Testis (tissue), 3 donors: Measurements from ENCODE around the gene TAAR1. TPM values are rescaled to one million over a fixed set of nuclear protein-coding genes. Genes with fewer than 3 reads are reported as not detected.

ENCODE experiments used
- DNase-seq: peaks from one replicate; pipeline ENCODE4 v3.0.0-alpha.2; 2019
- H3K27ac ChIP-seq, 2 donors: fragments of 200-600 bp; sonication (generic); one replicate each; pipeline ENCODE4 v1.5.1; 2019
- H3K27me3 ChIP-seq: fragments of 200-600 bp; sonication (generic); one replicate; pipeline ENCODE4 v1.5.1; 2019
- H3K36me3 ChIP-seq: fragments of 200-600 bp; sonication (generic); one replicate; pipeline ENCODE4 v1.5.1; 2017; ENCODE audit warnings: low read depth; ENCODE audit errors: missing control alignments
- H3K4me1 ChIP-seq: fragments of 200-600 bp; sonication (generic); one replicate; pipeline ENCODE4 v1.5.1; 2019
- H3K4me3 ChIP-seq, 2 donors: fragments of 200-600 bp; sonication (generic); one replicate each; pipeline ENCODE4 v1.5.1; 2017 to 2019
- H3K9me3 ChIP-seq: fragments of 200-600 bp; sonication (generic); one replicate; pipeline ENCODE4 v1.5.1; 2017
- POLR2A ChIP-seq: fragments of 450-650 bp; IDR thresholded peaks from one replicate; pipeline ENCODE4 v1.6.1; 2017; ENCODE audit warnings: antibody characterized with exemption, mild to moderate bottlenecking, moderate library complexity
- WGBS, 2 donors: methylation state at CpG; one replicate each; pipeline ENCODE4 v1.1.5; 2018; 5-methylcytosine and 5-hydroxymethylcytosine counted together
- intact Hi-C: fragments of 100-400 bp; cut with DNase I; formaldehyde crosslinking; loops from one replicate; pipeline ENCODE4 v1.15.1; 2023; ENCODE audit warnings: low total_unique reads
- polyA plus RNA-seq: library from polyadenylated mRNA; stranded (reverse); fragments of 350-450 nt; fragmentation: Illumina TruSeq; extraction: RNeasy Lipid Tissue Mini Kit (QIAGEN cat#74804); gene quantifications from one replicate; pipeline ENCODE4 v1.2.3, GENCODE V29; 2014; ENCODE audit warnings: low read depth, low replicate concordance; ENCODE audit not compliant: insufficient read depth
- total RNA-seq, 2 donors: library from RNA; depleted of rRNA; stranded (reverse); fragments of >200 nt; gene quantifications; one replicate each; pipeline ENCODE4 v1.2.3, GENCODE V29; 2016
- TF ChIP-seq, protein P1 (sequence below), 3 experiments: fragments of 450-650 bp in 2 of 3; fragments of 200-600 bp in 1 of 3; sonication (generic) in 1 of 3; IDR thresholded peaks; one replicate each; pipeline ENCODE4 v1.5.1; 2016 to 2019; ENCODE audit warnings: antibody characterized with exemption in 3 of 3, mild to moderate bottlenecking in 2 of 3, moderate library complexity in 1 of 3

Gene TAAR1
- total and polyA plus RNA-seq, 3 donors from 2014 or later = not detected

DNA sequence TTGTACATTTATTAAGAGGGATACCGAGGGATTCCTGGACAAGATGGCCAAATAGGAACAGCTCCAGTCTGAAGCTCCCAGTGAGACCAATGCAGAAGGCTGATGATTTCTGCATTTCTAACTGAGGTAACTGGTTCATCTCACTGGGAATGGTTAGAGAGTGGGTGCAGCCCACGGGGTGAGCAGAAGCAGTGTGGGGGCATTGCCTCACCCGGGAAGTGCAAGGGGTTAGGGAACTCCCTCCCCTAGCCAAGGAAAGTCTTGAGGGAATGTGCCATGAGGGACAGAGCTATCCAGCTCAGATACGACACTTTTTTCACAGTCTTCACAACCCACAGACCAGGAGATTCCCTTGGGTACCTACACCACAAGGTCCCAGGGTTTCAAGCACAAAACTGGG, 24.2 kb downstream of the TAAR1 start:
- no peak overlapping the region for H3K27ac ChIP-seq
- DNase-seq = no peak
- intact Hi-C loops = no loop called here
- no peak overlapping the region for H3K4me3 ChIP-seq
- no peaks in the 10 kb centered on the region for H3K4me1 ChIP-seq
- H3K9me3 ChIP-seq = no peaks in the 10 kb centered on the region
- no peaks in the 10 kb centered on the region for H3K36me3 ChIP-seq
- no peaks in the 10 kb centered on the region for H3K27me3 ChIP-seq
- TF ChIP-seq, protein P1, sequence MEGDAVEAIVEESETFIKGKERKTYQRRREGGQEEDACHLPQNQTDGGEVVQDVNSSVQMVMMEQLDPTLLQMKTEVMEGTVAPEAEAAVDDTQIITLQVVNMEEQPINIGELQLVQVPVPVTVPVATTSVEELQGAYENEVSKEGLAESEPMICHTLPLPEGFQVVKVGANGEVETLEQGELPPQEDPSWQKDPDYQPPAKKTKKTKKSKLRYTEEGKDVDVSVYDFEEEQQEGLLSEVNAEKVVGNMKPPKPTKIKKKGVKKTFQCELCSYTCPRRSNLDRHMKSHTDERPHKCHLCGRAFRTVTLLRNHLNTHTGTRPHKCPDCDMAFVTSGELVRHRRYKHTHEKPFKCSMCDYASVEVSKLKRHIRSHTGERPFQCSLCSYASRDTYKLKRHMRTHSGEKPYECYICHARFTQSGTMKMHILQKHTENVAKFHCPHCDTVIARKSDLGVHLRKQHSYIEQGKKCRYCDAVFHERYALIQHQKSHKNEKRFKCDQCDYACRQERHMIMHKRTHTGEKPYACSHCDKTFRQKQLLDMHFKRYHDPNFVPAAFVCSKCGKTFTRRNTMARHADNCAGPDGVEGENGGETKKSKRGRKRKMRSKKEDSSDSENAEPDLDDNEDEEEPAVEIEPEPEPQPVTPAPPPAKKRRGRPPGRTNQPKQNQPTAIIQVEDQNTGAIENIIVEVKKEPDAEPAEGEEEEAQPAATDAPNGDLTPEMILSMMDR (IDR thresholded peaks at IDR 0.05) = no peak
- TF ChIP-seq POLR2A = no peak
- 82% methylated on average over 4 of the region's 4 CpGs for WGBS, 2 donors

DNA sequence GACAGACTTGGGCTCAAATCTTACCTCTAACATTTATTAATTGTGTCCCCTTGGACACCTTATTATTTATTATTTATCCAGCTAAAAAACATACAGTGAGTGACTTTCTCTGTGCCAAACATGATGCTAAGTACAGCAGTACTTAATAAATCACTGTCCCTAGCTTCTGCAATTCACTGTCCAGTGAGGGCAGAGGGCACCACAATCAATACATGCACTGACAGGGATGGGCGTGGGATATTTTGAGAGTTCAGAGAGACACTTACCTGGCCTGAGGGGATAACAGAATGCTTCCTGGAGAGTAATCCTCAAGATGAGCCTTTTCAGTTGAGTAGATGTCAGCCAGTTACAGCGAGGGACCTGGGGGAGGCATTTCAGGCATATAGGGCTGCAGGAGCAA, 25.6 kb downstream of the TAAR1 start:
- no peak overlapping the region for H3K4me3 ChIP-seq
- intact Hi-C loops = no loop called here
- H3K9me3 ChIP-seq = no peaks in the 10 kb centered on the region
- no peak for DNase-seq
- TF ChIP-seq, protein P1 (IDR thresholded peaks at IDR 0.05) = no peak
- no peak for TF ChIP-seq POLR2A
- 83 to 92% methylated on average over 2 of the region's 2 CpGs for WGBS, 2 donors
- no peak overlapping the region for H3K27ac ChIP-seq
- no peaks in the 10 kb centered on the region for H3K36me3 ChIP-seq
- no peaks in the 10 kb centered on the region for H3K27me3 ChIP-seq
- H3K4me1 ChIP-seq = no peaks in the 10 kb centered on the region

DNA sequence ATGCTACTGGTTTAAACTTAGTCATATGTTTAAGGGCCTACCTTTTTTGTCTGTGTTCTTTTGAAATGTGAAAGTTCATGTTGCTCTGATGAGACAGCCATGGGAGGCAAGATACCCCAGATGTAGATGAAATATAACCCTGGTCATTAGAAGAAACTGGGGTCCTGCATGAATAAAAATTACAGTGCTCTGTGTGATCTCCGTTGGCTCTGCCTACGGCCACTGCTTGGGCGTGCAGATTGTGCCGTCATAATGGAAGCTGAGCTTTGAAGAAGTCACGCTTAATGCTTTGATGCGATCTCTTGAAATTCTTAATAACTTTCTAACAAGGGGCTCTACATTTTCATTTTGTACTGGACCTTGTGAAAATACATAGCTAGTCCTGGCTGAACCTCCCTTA, 34.8 kb downstream of the TAAR1 start, which contains the start of gene TAAR2:
TSS of gene TAAR2 (minus strand) at position 101 of the 400 bp plus-strand sequence. CDS start at position 101, 0 bp downstream.
- H3K36me3 ChIP-seq = no peaks in the 10 kb centered on the region
- no peaks in the 10 kb centered on the region for H3K9me3 ChIP-seq
- H3K27ac ChIP-seq = no peak within 1 kb of the TSS
- no peaks in the 10 kb centered on the region for H3K27me3 ChIP-seq
- no peak within 1 kb of the TSS for H3K4me3 ChIP-seq
- DNase-seq = no peak
- no peaks in the 10 kb centered on the region for H3K4me1 ChIP-seq
- TF ChIP-seq POLR2A = no peak
- TF ChIP-seq, protein P1 (IDR thresholded peaks at IDR 0.05) = no peak
- 93 to 94% methylated on average over 6 of the region's 6 CpGs for WGBS, 2 donors
- intact Hi-C loops = no loop called here

DNA sequence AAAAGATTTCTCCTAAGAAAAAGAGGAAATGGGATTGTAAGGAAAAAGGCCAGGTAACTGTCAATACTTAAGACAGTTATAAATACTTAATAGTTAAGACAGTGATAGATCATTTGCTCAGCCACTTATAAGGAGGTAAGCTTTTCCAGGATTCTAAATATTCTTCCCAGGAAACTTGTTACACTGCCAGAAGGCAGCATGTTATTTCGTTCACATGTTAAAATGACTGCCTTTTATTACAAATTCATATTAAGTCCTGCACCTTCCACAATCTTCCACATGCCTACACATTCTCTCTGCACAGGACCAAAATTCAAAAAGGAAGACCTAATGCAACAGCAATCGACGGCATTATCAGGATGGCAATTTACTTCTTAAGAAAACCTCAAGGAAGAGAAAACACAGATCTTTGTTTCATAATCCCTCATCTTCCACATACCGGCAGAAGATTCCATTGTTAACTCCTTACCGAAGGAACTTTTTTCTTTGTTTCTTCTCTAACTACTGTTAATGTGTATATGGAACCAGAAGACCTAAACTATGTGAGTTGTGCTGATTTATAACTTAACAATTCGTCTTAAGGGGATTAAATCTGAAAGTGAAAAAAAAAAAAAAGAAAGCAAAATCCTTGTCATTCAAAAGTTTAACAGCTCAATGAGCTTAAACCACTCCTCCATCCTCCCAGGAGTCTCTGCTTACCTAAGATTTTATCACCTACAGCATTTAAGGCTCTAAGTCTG, 35.7 kb downstream of the TAAR1 start:
- Histone ChIP-seq H3K4me1 (no peaks in the 10 kb centered on the region), H3K27me3 (no peaks in the 10 kb centered on the region), H3K27ac (no peak overlapping the region), H3K36me3 (no peaks in the 10 kb centered on the region), H3K4me3 (no peak overlapping the region), H3K9me3 (no peaks in the 10 kb centered on the region)
- TF ChIP-seq, protein P1 (IDR thresholded peaks at IDR 0.05) = no peak
- TF ChIP-seq POLR2A = no peak
- intact Hi-C loops = no loop called here
- no peak for DNase-seq
- WGBS, 2 donors = 47 to 53% methylated on average over 6 of the region's 6 CpGs

DNA sequence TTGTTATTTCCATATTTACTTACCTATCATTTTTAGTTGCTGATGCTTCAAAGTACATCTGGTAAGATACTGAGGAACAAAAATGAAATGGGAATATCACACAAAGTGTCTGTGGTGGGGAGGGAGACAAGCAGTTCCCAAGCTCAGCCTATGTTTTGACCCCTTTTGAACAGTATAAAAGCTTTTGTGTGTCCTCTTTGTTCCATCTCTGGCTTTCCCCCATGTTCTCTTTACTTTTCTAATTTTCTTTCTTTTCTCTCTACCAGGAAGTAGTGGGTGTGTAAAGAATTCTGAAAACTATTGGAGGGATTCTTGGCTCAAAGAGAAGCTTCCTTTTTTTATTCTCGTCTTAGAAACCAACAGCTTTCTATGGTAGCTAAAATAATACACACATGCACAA, 42.3 kb downstream of the TAAR1 start:
- 53 to 61% methylated on average over 1 of the region's 1 CpG for WGBS, 2 donors
- Histone ChIP-seq H3K9me3 (no peaks in the 10 kb centered on the region), H3K4me3 (no peak overlapping the region), H3K27ac (no peak overlapping the region), H3K36me3 (no peaks in the 10 kb centered on the region), H3K27me3 (no peaks in the 10 kb centered on the region), H3K4me1 (no peaks in the 10 kb centered on the region)
- intact Hi-C loops = no loop called here
- TF ChIP-seq, protein P1 (IDR thresholded peaks at IDR 0.05) = no peak
- TF ChIP-seq POLR2A = no peak
- DNase-seq = no peak
